NCI-H446 (cell line): ENCODE measurements around the gene NSG1.

Experiments used
- DNase-seq, 2 experiments: peaks; one replicate each; lab custom pipeline; 2025; lab: John Stamatoyannopoulos, UW

The NSG1 gene

DNA sequence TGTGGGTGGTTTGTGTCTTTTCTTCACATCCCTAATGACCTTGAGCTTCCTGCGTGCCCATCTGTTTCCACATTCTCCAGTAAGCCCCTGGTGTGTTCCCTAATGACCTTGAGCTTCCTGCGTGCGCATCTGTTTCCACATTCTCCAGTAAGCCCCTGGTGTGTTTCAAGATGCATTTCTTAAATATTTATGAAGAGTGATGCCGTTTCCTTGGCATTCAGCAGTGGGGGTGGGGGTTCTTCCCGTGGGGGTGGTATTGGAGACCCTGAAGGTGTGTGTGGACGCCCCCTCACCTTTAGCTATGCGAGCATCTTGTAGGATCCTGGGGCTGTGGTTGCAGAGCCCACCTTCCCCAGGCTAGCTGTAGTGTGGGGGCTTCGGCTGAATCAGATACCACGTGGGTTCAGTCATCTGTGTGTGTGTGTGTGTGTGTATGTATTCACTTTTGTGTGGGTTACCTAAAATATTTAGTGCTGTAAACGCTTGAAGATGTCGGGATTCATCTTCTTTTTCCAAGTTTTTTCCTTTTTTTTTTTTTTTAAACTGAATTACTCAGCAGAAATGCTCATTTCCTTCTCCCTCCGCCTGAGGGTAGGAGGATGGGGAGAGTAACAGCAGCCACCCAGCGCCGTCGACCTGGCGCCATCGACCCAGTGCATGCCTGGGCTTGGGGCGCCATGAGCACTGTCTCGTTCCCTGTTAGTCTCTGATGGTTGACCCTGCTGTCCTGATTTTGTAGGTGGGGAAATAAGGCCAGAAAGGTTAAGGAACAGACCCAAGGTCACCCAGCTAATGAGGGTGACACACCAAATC, 9.9 kb downstream of the NSG1 start:
- DNase-seq, result no peak

GRCh38 chr4:4397441-4397819, 10.5 kb downstream of the NSG1 start:
- no peak for DNase-seq

GRCh38 chr4:4398430-4398829, 11.5 kb downstream of the NSG1 start:
- DNase-seq, result no peak

- DNase-seq, result no peak
Measured at GRCh38 chr4:4401036-4401435, 14.1 kb downstream of the NSG1 start.

GRCh38 chr4:4402966-4403365, 16.1 kb downstream of the NSG1 start:
- DNase-seq, result no peak

DNA sequence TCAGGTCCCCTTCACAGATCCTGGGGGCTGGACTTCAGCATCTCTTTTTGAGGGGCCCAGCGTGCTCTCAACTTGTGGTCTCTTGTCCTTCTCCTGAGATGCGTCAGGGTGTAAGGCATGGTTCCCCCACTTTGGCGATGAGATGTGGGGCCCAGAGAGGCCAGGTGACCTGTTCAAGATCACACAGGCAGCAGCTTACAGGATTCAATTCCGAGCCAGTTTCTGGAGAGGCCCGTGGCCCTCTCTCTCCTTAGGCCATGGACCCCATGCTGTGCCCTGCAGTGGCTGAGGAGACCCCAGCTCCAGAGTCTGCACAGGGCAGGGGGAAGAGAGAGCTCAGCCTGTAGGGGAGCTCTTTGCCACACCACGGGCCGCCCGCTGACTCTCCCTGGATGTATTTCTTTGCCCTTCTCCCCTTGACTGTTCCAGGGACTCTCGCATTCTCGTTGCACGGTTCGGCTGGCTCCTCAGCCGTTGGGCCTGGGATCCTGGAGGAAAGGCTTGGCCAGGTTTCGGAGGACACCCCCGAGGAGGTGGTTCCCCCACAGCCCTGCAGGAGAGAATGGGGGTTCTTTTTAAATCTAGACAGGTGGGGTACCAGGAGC, 18.6 kb downstream of the NSG1 start:
- DNase-seq, result no peak

- no peak for DNase-seq
Measured at GRCh38 chr4:4406455-4407298, 19.8 kb downstream of the NSG1 start.

DNA sequence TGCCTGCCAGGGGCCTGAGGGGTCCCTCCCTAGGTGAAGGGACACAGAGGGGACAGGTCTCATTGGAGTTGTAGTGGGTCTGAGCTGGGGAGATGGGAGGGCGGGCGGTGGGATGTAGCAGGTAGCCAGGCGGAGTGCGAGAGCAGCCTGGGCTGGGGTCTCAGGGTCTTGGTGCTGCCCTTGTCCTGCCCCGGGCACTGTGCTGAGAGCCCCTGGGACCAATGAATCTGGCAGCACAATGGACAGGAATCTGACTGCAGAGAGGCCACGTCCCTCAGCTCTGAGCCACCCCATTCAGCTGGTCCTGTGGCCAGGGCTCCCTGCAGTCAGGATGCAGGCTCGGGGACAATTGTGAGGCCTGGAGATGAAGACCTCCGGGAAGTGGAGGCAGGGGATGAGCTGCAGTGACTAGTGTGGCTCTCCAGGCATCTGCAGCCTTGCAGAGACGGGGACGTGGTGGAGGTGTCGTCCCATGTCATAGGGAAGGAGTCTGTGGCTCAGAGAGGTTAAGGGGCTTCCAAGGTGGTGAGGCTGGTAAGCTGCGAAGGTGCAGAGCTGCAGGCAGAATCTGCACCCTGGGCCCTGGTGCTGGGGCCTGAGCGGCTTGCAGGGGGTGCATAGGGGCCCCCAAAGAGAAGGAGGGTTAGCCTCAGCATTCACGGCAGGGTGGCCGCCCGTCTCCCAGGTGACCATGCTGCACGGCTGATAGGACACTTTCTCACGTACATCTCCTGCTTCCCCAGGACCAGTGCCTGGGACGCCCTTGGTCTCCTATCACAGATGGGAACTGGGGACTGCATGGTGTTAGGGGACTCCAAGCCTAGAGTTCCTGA, 20.6 kb downstream of the NSG1 start:
- no peak for DNase-seq

- no peak for DNase-seq
Measured at GRCh38 chr4:4408132-4408523, 21.2 kb downstream of the NSG1 start.

DNA sequence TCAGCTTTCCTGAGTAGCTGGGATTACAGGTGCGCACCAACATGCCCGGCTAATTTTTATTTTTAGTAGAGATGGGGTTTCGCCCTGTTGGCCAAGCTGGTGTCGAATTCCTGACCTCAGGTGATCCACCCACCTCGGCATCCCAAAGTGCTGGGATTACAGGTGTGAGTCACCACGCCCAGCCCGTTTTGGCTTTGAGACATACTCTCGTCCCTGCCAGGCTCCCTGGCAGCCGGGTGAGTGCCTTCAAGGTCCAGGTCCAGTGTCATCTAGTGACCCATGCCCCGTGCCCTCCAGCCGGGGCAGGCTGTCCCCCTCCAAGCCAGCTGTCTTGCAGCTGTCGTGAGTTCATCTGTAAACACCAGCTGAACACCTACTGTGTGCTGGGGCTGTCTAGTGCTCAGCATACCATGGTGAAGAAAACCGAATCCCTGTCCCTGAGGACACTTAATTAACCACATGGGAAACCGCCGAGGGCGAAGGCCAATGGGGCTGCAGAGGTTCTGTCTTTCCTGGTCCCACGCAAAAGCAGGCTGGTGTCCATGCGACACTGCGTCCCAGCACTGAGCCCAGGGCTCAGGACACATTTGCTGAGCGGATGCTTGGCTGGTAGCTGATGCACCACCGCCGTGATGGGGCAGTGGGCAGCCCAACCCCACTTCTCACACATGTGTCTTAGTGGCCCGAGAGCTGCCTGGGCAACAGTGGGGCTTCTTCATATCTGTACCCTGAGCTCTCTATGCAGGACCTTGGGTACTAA, 21.9 kb downstream of the NSG1 start:
- no peak for DNase-seq

DNA sequence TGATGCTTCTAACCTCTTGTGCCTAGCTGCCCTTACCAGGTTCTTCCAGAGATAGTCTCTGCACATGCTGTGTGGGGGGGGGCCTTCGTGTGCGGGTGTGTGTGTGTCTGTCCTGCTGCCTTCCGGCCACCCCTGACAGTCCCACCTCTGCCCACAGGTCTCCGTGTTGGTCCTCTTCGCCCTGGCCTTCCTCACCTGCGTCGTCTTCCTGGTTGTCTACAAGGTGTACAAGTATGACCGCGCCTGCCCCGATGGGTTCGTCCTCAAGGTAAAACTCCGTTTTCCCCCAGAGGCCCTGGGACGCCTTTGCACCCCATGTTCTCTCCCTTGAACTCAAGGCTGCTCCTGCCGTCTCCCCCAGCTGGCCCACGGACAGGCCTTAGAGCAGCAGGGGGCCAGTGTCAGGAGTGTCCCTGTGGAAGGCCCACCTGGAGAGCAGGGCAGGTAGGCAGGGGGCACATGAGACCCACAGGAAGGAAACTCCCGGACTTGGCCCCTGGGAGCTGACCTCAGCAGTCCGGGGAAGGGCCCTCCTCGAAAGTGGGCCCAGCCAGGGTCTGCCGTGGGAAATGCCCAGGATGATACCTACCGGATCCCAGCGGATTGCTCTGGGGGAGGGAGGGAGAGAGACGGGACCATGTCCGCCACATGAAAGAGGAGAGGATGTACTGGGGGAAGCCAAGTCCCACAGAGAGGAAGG, 22.7 kb downstream of the NSG1 start:
- DNase-seq, result no peak

- no peak for DNase-seq
Measured at GRCh38 chr4:4410271-4410670, 23.4 kb downstream of the NSG1 start.

DNA sequence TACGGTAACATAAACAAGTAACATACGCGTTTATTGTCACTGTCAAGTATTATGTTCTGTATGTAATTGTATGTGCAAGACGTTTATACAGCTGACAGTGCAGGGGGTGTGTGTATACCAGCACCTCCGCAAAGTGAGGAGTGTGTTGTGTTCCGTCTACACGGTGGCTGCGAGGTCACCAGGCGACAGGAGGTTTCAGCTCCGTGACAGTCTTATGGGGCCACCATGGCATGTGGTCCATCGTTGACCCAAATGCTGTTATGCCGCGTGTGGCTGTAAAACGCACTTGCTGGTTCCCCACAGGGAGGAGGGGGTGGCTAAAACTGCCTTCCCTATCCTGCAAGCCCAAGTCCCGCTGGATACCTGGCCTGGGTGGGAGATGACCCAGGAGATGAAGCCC, 25.0 kb downstream of the NSG1 start:
- no peak for DNase-seq

DNA sequence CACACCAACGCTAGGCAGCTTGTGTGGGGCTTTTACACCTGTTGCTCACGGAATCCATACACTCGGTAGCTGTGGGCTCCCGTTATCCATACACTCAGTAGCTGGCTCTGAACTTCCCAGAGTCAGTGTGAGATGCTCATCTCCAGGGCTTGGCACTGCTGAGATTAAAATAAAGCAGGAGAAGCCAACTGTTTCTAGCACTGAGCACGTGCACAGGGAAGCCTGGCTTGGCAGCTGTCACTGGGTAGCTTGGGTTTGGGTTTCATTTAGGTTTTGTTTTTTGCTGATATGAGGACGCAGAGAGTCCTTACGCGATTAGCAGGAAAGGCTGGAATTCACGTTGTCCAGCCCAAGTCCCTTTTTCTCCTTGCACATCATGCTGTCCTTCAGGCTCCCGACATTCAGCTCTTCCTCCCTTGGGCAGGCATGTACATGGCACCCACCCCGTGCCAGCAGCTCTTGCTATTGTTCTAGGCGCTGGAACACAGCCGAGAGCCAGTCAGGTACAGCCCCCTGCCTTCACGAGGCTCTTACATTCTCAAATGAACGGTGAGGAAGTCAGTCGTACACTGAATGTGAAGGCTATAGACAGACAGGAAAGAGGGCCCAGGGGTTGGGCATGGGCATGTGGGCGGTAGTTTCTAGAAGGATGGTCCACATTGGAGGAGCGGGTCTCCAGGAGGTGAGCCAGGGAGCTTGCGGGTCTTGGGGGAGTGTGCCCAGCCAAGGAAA, 25.9 kb downstream of the NSG1 start:
- DNase-seq, result no peak

DNA sequence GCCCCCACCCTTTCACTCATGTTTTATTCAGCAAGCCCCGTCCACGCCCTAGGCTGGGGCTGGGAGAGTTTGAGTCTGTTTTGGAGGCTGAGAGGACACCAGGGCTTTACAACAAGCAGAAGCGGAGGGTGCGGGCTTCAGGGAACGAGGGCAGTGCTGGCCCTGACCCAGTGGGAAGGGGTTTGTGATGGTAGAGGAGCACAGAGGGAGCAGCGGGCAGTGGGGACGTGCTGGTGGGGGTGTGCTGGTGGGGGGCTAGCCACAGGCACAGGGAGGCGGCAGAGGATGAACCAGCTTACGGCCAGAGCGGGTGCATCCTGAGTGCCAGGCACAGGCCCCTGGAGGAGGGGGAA, 26.4 kb downstream of the NSG1 start:
- DNase-seq, result no peak

DNA sequence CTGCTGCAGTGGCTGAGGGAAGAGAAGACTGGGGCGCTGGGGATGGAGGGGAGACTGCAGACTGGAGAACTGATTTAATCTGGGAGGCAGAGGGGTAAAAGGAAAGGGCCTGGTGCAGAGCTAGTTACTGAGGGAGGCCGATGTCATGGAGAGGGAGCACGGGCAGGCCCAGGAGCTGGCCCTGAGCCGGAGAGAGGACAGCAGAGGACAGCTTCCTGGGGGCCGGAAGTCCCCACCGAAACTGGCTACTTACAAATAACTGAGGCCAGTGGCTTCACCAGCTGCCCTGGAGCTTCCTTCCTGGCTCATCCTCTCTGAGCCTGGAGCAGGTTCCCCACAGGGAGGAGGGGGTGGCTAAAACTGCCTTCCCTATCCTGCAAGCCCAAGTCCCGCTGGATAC, 26.9 kb downstream of the NSG1 start:
- DNase-seq, result no peak

DNA sequence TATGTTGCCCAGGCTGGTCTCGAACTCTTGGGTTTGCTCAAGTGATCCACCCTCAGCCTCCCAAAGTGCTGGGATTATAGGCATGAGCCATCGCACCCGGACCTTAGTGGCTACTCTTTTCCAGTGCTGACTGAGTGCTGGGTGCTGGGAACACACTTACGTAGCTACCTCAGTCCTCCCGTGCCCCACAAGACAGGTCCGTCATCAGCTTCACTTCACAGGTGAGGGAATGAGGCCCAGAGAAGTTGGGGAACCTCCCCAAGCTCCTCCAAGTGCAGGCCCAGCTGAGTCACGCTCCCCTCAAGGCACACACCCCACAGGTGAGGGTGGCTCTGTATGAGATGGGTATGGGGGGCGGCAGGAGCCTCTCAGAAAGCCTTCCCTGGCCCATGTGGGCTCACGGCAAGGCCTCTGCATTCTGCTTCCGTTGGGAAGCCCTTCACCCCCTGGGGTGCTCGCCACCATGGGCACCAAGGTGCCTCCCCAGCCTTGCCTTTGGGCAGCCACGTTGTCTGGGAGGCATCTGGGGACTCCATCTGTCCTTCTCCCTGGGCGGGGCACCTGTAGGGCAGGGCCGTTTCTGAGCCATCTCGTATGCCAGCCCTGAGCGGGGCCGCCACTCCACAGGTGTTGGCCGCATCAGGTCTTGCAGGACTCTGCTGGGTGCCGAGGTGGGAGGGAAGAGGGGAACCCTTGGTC, 28.4 kb downstream of the NSG1 start:
- DNase-seq, result no peak

GRCh38 chr4:4415806-4416805, 29.2 kb downstream of the NSG1 start:
- DNase-seq, result no peak
